LNCAP (cell line): ENCODE measurements around the gene CELF4.
A peak's percentile ranks its signal among the peaks of the same experiment; 100 is the strongest.

Experiments
- TF ChIP-seq, protein P1 (sequence below): fragments of 450-650 bp; IDR thresholded peaks from 2 replicates; pipeline ENCODE4 v1.5.1; 2017; ENCODE audit warnings: mild to moderate bottlenecking

Gene CELF4

GRCh38 chr18:37582261-37582660 lies 16.7 kb upstream of the CELF4 start:
- TF ChIP-seq, protein P1, sequence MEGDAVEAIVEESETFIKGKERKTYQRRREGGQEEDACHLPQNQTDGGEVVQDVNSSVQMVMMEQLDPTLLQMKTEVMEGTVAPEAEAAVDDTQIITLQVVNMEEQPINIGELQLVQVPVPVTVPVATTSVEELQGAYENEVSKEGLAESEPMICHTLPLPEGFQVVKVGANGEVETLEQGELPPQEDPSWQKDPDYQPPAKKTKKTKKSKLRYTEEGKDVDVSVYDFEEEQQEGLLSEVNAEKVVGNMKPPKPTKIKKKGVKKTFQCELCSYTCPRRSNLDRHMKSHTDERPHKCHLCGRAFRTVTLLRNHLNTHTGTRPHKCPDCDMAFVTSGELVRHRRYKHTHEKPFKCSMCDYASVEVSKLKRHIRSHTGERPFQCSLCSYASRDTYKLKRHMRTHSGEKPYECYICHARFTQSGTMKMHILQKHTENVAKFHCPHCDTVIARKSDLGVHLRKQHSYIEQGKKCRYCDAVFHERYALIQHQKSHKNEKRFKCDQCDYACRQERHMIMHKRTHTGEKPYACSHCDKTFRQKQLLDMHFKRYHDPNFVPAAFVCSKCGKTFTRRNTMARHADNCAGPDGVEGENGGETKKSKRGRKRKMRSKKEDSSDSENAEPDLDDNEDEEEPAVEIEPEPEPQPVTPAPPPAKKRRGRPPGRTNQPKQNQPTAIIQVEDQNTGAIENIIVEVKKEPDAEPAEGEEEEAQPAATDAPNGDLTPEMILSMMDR: no peak

GRCh38 chr18:37578886-37579513 lies 13.4 kb upstream of the CELF4 start:
- TF ChIP-seq, protein P1: peak; percentile 70

GRCh38 chr18:37578182-37578678 lies 12.6 kb upstream of the CELF4 start:
- TF ChIP-seq, protein P1: no peak

GRCh38 chr18:37577051-37577611 lies 11.5 kb upstream of the CELF4 start:
- TF ChIP-seq, protein P1: no peak

DNA sequence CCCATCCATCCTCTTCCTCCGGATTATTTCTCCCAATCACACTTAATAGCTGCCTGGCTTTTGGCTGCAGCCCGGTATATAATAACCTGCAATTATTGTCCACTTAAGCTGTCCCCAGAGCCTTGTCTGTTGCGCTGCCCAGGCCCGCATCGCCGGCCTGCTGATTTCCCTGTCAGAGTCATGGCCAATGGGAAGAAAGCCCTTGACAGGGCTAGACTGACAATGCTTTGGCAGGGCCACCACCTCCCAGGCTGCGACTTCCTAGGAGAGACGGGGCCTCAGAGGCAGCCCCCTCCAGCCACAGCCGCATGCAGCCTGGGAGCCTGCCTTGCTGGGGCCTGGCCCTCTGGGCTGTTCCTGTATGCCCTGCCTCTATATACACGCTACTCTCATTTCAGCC lies 10.0 kb upstream of the CELF4 start:
- TF ChIP-seq, protein P1: no peak

GRCh38 chr18:37574113-37574512 lies 8.5 kb upstream of the CELF4 start:
- TF ChIP-seq, protein P1: no peak

DNA sequence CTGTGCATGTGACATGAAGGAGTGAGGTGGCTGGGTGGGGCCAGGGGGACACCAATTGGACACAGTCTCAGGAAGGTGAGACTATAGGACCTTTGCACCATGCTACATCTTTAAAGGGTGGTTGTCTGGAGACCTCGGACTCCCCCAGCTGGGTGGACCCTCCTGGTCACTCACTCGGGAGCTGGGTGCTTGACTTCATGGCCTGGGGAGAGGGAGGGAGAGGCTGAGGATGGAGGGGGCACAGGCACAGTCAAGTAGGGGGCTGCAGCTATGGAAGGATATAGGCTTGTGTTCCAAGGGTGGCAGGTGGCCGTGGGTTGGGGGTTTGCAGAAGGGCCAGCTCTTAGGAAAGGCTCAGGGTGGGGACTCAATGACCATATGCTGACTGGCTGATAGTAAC lies 7.1 kb upstream of the CELF4 start:
- TF ChIP-seq, protein P1: no peak

GRCh38 chr18:37571266-37571665 lies 5.7 kb upstream of the CELF4 start:
- TF ChIP-seq, protein P1: no peak
